Gastrocnemius medialis (tissue), 4 donors: ENCODE results near the gene RALY. TPM values are rescaled to one million over a fixed set of nuclear protein-coding genes. Genes with fewer than 3 reads are reported as not detected.
"Not testable (repeated sequence)": the region's sequence is repeated elsewhere in the genome, so short reads cannot be mapped to it uniquely, and the experiment has no call there.

Experiments used
- ATAC-seq, 2 donors: fragments of 150-250 bp; one replicate each; pipeline ENCODE4 v1.9.1; 2016
- DNase-seq, 2 donors: peaks; one replicate each; pipeline ENCODE4 v3.0.0-alpha.2; 2019
- H3K27ac ChIP-seq, 4 donors: fragments of 200-600 bp; sonication (generic); 1 replicate in 1 of 4; 2 replicates in 3 of 4; pipeline ENCODE4 v1.5.1; 2016 to 2018; ENCODE audit warnings: mild to moderate bottlenecking in 2 of 4, moderate library complexity in 1 of 4
- H3K27me3 ChIP-seq, 3 donors: fragments of 200-600 bp; sonication (generic) in 2 of 3; 1 replicate in 1 of 3; 2 replicates in 2 of 3; pipeline versions ENCODE4 v1.5.1 to v1.6.0; 2016 to 2019; ENCODE audit warnings: mild to moderate bottlenecking in 1 of 3, moderate library complexity in 1 of 3
- H3K36me3 ChIP-seq, 2 donors: fragments of 200-600 bp; sonication (generic) in 1 of 2; one replicate each; pipeline ENCODE4 v1.5.1; 2017 to 2018
- H3K4me1 ChIP-seq, 2 donors: fragments of 200-600 bp; sonication (generic) in 1 of 2; one replicate each; pipeline ENCODE4 v1.5.1; 2016 to 2017; ENCODE audit warnings: mild to moderate bottlenecking in 2 of 2
- H3K4me3 ChIP-seq, 4 donors: fragments of 200-600 bp; sonication (generic) in 3 of 4; 1 replicate in 1 of 4; 2 replicates in 3 of 4; pipeline ENCODE4 v1.5.1; 2016 to 2019; ENCODE audit warnings: mild to moderate bottlenecking in 2 of 4
- H3K9me3 ChIP-seq, 3 donors: fragments of 200-600 bp; sonication (generic) in 2 of 3; 1 replicate in 1 of 3; 2 replicates in 2 of 3; pipeline ENCODE4 v1.5.1; 2016 to 2019
- CTCF ChIP-seq, 5 experiments: fragments of 450-650 bp in 3 of 5; fragments of 200-600 bp in 2 of 5; sonication (generic) in 2 of 5; IDR thresholded peaks in 4 of 5; conservative IDR thresholded peaks in 1 of 5; 1 replicate in 4 of 5; 2 replicates in 1 of 5; pipeline ENCODE4 v1.5.1; 2016 to 2019; ENCODE audit warnings: antibody characterized with exemption in 5 of 5, mild to moderate bottlenecking in 3 of 5, moderate library complexity in 3 of 5
- POLR2A ChIP-seq, 2 donors: fragments of 450-650 bp; IDR thresholded peaks; one replicate each; pipeline ENCODE4 v1.6.1; 2017; ENCODE audit warnings: antibody characterized with exemption in 2 of 2, mild to moderate bottlenecking in 2 of 2, moderate library complexity in 2 of 2
- in situ Hi-C, 4 donors: fragments of 200-750 bp; cut with MboI; loops; one replicate each; pipeline versions ENCODE4 v1.15.0 to v1.8.0; 2017; ENCODE audit warnings: low sequenced_read_pairs in 4 of 4
- intact Hi-C: fragments of 100-400 bp; cut with DNase I; formaldehyde crosslinking; loops from one replicate; pipeline ENCODE4 v1.15.1; 2023; ENCODE audit warnings: low total_unique reads
- microRNA-seq, 2 donors: library from miRNA; unstranded; fragments of <30 nt; microRNA quantifications; one replicate each; pipeline ENCODE4, GENCODE V29; 2016; ENCODE audit warnings: borderline replicate concordance in 2 of 2
- total RNA-seq, 4 donors: library from RNA; depleted of rRNA; stranded (reverse); fragments of >200 nt; gene quantifications; one replicate each; pipeline versions ENCODE4 v1.1.0 to v1.2.3, GENCODE V29; 2016

RALY gene
- total RNA-seq, 4 donors from 2014 or later: 69.0 to 119 (median 93.1) TPM

- in situ Hi-C loops: loop anchor here in 1 of 4 donors (25.0 kb wide), 1 partner anchor 669 kb away; no protein-coding TSS in a partner anchor
- no peak overlapping the region for H3K4me3 ChIP-seq
- intact Hi-C loops: no loop called here
- TF ChIP-seq POLR2A (IDR thresholded peaks at IDR 0.05) (no peak), CTCF (IDR thresholded peaks at IDR 0.05 in 4 of 5, conservative IDR thresholded peaks at IDR 0.05 in 1 of 5) (no peak)
- no peaks in the 10 kb centered on the region for H3K36me3 ChIP-seq
- no peak overlapping the region for H3K27ac ChIP-seq
- DNase-seq: no peak
- no peaks in the 10 kb centered on the region for H3K9me3 ChIP-seq
- peaks cover 0 to 3% of the 10 kb centered on the region in 2 donors for H3K4me1 ChIP-seq
- H3K27me3 ChIP-seq: no peaks in the 10 kb centered on the region
- ATAC-seq: no peak
Observed at GRCh38 chr20:34131491-34131890, 137.8 kb downstream of the RALY start.

- ATAC-seq, intact Hi-C loops, H3K27ac ChIP-seq: not testable (repeated sequence)
Observed at GRCh38 chr20:34132491-34132890, 138.8 kb downstream of the RALY start.

GRCh38 chr20:34132943-34133342 lies 139.2 kb downstream of the RALY start:
- H3K27ac ChIP-seq, DNase-seq, ATAC-seq, intact Hi-C loops, H3K9me3 ChIP-seq, H3K27me3 ChIP-seq, H3K4me1 ChIP-seq, H3K4me3 ChIP-seq, H3K36me3 ChIP-seq: not testable (repeated sequence)
- in situ Hi-C loops: loop anchor here in 1 of 4 donors (25.0 kb wide), 1 partner anchor 671 kb away; no protein-coding TSS in a partner anchor

More at GRCh38 chr20:34132491-34132890, 138.8 kb downstream of the RALY start:
- H3K27me3 ChIP-seq, DNase-seq, H3K4me3 ChIP-seq, H3K9me3 ChIP-seq, H3K4me1 ChIP-seq, H3K36me3 ChIP-seq: not testable (repeated sequence)
- in situ Hi-C loops: loop anchor here in 1 of 4 donors (25.0 kb wide), 1 partner anchor 670 kb away; no protein-coding TSS in a partner anchor

- H3K4me3 ChIP-seq, ATAC-seq, H3K4me1 ChIP-seq, intact Hi-C loops, H3K36me3 ChIP-seq, H3K27ac ChIP-seq, DNase-seq, H3K9me3 ChIP-seq, H3K27me3 ChIP-seq: not testable (repeated sequence)
- in situ Hi-C loops: loop anchor here in 1 of 4 donors (25.0 kb wide), 1 partner anchor 671 kb away; no protein-coding TSS in a partner anchor
Observed at GRCh38 chr20:34133365-34133860, 139.7 kb downstream of the RALY start.

Small RNAs within 50 kb of the gene (microRNA-seq; reads per million reads assigned to microRNA genes)
- 0 to 1.7 reads per million in 2 donors for gene MIR4755

Other genes with a start within 250 kb of the RALY start
- 100 to 1,000 TPM in 1 of 4 donors, 10 to 100 TPM in 3; 57.4 to 109 (median 82.7) TPM for gene CHMP4B, start 182.6 kb upstream of the RALY start, total RNA-seq
- 10 to 100 TPM; 79.0 to 85.2 (median 83.9) TPM for gene EIF2S2, start 118.3 kb downstream of the RALY start, total RNA-seq
- not detected for gene ASIP, start 247.5 kb downstream of the RALY start, total RNA-seq